CD4-positive, alpha-beta T cell treated with Interleukin-10 for 1 hour (primary cell): ENCODE results near the gene NME4.

Source experiments
- DNase-seq: peaks from one replicate; pipeline ENCODE4 v3.0.0-alpha.2; 2020

NME4 gene

GRCh38 chr16:440627-441026 lies 43.6 kb downstream of the NME4 start:
- no peak for DNase-seq

- DNase-seq, result no peak
These were observed 44.4 kb downstream of the NME4 start for GRCh38 chr16:441447-441846.

- no peak for DNase-seq
These were observed 46.0 kb downstream of the NME4 start for GRCh38 chr16:442976-443375.

- no peak for DNase-seq
These were observed 47.0 kb downstream of the NME4 start for GRCh38 chr16:444027-444426.

- DNase-seq, result no peak
These were observed 48.6 kb downstream of the NME4 start for GRCh38 chr16:445566-445965.
